Measurements from ENCODE around the gene CARD14.
"Not testable (repeated sequence)": the region's sequence is repeated elsewhere in the genome, so short reads cannot be mapped to it uniquely, and the experiment has no call there.

The CARD14 gene

DNA sequence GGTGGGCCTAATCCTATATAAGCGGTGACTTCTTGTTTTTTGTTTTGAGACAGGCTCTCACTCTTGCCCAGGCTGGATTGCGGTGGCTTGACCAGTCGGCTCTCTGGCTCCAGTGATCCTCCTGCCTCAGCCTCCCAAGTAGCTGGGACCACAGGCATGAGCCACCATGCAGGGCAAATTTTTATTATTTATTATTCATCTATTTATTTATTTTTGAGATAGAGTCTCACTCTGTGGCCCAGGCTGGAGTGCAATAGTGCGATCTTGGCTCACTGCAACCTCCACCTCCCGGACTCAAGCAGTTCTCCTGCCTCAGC is 86.2 kb downstream of the CARD14 start:
- no peak for DNase-seq

DNA sequence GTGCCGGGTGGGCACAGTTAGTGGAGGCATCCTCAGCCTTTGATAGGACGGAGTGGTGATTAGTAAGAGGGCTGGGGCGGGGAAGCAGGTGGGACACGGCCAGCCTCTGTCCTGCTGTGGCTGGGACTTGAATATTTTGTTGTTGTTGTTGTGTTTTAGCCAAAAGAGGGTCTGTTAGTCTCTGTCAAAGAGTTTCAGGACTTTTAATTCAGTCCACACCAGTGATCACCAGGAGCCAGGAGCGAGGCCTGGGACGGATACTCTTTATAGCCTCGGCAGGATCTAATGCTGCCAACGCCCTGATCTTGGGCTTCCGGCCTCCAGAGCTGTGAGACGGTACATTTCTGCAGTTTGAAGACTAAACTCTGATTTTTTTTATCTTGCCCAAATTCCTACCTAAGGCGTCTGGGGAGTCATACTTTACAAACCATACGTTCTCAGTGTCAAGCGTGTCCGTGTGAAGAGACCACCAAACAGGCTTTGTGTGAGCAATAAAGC is 87.9 kb downstream of the CARD14 start:
- DNase-seq: no peak

DNA sequence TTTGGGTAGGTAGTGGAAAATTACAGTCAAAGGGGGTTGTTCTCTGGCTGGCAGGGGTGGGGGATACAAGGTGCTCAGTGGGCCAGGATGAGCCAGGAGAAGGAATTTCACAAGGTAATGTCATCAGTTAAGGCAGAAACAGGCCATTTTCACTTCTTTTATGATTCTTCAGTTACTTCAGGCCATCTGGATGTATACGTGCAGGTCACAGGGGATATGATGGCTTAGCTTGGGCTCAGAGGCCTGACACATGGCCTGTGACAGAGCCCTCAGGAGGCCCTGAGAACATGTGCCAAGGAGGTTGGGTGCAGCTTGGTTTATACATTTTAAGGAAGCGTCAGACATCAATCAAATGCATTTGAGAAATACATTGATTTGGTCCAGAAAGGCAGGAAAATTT is 88.5 kb downstream of the CARD14 start:
- DNase-seq: not testable (repeated sequence)
